ENCODE results near the gene TREML2. TPM values are rescaled to one million over a fixed set of nuclear protein-coding genes. Genes with fewer than 3 reads are reported as not detected.

Gene TREML2
- polyA plus RNA-seq, 1 of the 3 experiments (the other 2 are of a cell fraction), result not detected

DNA sequence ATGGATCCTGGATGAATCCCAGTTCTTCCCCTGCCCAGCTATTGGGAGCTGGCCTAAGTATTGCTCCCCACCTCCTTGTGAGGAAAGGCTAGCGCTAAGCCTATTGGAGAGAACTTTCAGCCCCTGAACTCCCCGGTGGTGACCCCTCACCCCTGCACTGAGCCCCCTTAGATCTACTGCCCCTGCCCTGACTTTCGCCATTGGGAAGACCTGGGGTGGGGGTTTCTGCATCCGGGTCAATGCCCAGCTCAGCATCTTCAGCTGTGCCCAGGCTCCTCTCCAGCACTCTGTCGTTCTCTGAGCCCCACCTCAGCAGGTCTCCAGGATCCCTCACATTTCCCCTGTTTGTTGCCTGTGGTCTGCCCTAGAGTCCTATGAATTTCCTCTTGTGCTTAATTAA is 36.2 kb upstream of the TREML2 start (continued):
- no peak for TF ChIP-seq MEF2A (IDR thresholded peaks at IDR 0.05; ENCODE audit: borderline replicate concordance, low read depth)
- no peak for TF ChIP-seq TCF12 (IDR thresholded peaks at IDR 0.05)
- TF ChIP-seq SIN3A (IDR thresholded peaks at IDR 0.05; ENCODE audit: borderline replicate concordance, low read depth, low read length), result no peak
- TF ChIP-seq GATA2 (CRISPR knock-in tag; IDR thresholded peaks at IDR 0.05), result no peak

DNA sequence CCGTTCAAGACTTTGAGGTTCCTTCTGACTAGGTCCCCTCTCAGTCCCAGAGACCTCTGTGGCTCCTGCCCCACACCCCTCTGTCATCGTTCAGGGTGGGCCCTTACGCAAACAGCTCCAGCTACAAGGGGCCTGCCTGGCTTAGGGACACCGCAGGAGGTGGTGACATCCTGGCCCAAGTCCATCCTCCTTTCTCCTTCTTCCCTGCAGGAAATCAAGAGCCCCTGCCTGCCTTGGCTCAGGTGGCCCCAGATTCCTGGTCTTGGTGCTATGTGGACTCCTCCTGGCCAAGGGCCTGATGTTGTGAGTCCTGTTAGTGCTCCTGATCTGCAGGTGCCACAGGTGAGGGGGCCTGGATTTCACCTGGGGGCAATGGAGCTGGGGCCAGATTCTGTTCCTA is 35.3 kb upstream of the TREML2 start:
- Histone ChIP-seq H3K9ac (no peak overlapping the region), H3K9me2 (no peaks in the 10 kb centered on the region), H3K27ac (ENCODE audit: low read depth in 2 of 2, low read length in 1 of 2) (no peak overlapping the region), H3K4me3 (ENCODE audit: low read depth in 2 of 2, low read length in 1 of 2) (no peak overlapping the region), H2AFZ (ENCODE audit: low read depth) (no peak overlapping the region), H3K36me3 (replicated peaks in 1 of 2; ENCODE audit: control insufficient read depth in 1 of 2, insufficient read depth in 2 of 2, low read length in 1 of 2) (no peaks in the 10 kb centered on the region), H4K20me1 (ENCODE audit: insufficient read depth) (no peaks in the 10 kb centered on the region), H3K4me2 (no peak overlapping the region), H3F3A (replicated peaks; ENCODE audit: insufficient read depth) (no peaks in the 10 kb centered on the region), H3K9me3 (no peaks in the 10 kb centered on the region; the same call in 1 of the 2 replicates), H3K79me2 (ENCODE audit: insufficient read depth) (no peaks in the 10 kb centered on the region), H3K27me3 (ENCODE audit: insufficient read depth) (peaks cover 10% of the 10 kb centered on the region; the same call in 1 of the 2 replicates), H3K4me1 (ENCODE audit: control insufficient read depth in 1 of 2, insufficient read depth in 2 of 2, low read depth in 1 of 2, low read length in 1 of 2) (no peaks in the 10 kb centered on the region; a peak in 1 of 4 replicates)
- CTCF ChIA-PET, result interaction anchor here (1.4 kb wide), 1 partner anchor 42 kb away, joined by 5 read pairs; no protein-coding TSS in a partner anchor
- POLR2A ChIA-PET, result no interaction called here
- no peak for DNase-seq
- WGBS (ENCODE audit: low lambda C conversion rate), result 54% methylated on average over 4 of the region's 4 CpGs
- TF ChIP-seq GATA2 (CRISPR knock-in tag; IDR thresholded peaks at IDR 0.05) (no peak), POLR2AphosphoS5 (IDR thresholded peaks at IDR 0.05; ENCODE audit: low read depth, low read length) (no peak), CHD2 (IDR thresholded peaks at IDR 0.05; ENCODE audit: low read length, partially characterized antibody) (no peak), SIN3A (IDR thresholded peaks at IDR 0.05; ENCODE audit: borderline replicate concordance, low read depth, low read length) (no peak), TEAD4 (IDR thresholded peaks at IDR 0.05; ENCODE audit: borderline replicate concordance, insufficient read depth) (no peak), EP300 (IDR thresholded peaks at IDR 0.05; ENCODE audit: borderline replicate concordance in 1 of 2, low read depth in 1 of 2, low read length in 1 of 2) (no peak), FOSL2 (IDR thresholded peaks at IDR 0.05; ENCODE audit: borderline replicate concordance, low read depth) (no peak), FOXM1 (IDR thresholded peaks at IDR 0.05; ENCODE audit: low read depth) (no peak), FOXJ3 (CRISPR knock-in tag; IDR thresholded peaks at IDR 0.05) (no peak), EZH2phosphoT487 (IDR thresholded peaks at IDR 0.05; ENCODE audit: borderline replicate concordance, low read depth) (no peak), MEF2A (IDR thresholded peaks at IDR 0.05; ENCODE audit: borderline replicate concordance, low read depth) (no peak), SMC3 (IDR thresholded peaks at IDR 0.05; ENCODE audit: low read depth, low read length) (no peak)
- TF ChIP-seq, protein P1, sequence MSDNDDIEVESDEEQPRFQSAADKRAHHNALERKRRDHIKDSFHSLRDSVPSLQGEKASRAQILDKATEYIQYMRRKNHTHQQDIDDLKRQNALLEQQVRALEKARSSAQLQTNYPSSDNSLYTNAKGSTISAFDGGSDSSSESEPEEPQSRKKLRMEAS (IDR thresholded peaks at IDR 0.05; ENCODE audit: low read depth), result no peak
- TF ChIP-seq, protein P2, sequence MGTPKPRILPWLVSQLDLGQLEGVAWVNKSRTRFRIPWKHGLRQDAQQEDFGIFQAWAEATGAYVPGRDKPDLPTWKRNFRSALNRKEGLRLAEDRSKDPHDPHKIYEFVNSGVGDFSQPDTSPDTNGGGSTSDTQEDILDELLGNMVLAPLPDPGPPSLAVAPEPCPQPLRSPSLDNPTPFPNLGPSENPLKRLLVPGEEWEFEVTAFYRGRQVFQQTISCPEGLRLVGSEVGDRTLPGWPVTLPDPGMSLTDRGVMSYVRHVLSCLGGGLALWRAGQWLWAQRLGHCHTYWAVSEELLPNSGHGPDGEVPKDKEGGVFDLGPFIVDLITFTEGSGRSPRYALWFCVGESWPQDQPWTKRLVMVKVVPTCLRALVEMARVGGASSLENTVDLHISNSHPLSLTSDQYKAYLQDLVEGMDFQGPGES (IDR thresholded peaks at IDR 0.05; ENCODE audit: low read depth, low read length), result no peak
- TF ChIP-seq, protein P3, sequence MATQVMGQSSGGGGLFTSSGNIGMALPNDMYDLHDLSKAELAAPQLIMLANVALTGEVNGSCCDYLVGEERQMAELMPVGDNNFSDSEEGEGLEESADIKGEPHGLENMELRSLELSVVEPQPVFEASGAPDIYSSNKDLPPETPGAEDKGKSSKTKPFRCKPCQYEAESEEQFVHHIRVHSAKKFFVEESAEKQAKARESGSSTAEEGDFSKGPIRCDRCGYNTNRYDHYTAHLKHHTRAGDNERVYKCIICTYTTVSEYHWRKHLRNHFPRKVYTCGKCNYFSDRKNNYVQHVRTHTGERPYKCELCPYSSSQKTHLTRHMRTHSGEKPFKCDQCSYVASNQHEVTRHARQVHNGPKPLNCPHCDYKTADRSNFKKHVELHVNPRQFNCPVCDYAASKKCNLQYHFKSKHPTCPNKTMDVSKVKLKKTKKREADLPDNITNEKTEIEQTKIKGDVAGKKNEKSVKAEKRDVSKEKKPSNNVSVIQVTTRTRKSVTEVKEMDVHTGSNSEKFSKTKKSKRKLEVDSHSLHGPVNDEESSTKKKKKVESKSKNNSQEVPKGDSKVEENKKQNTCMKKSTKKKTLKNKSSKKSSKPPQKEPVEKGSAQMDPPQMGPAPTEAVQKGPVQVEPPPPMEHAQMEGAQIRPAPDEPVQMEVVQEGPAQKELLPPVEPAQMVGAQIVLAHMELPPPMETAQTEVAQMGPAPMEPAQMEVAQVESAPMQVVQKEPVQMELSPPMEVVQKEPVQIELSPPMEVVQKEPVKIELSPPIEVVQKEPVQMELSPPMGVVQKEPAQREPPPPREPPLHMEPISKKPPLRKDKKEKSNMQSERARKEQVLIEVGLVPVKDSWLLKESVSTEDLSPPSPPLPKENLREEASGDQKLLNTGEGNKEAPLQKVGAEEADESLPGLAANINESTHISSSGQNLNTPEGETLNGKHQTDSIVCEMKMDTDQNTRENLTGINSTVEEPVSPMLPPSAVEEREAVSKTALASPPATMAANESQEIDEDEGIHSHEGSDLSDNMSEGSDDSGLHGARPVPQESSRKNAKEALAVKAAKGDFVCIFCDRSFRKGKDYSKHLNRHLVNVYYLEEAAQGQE (IDR thresholded peaks at IDR 0.05; ENCODE audit: low read depth, low read length), result no peak
- TF ChIP-seq, protein P4, sequence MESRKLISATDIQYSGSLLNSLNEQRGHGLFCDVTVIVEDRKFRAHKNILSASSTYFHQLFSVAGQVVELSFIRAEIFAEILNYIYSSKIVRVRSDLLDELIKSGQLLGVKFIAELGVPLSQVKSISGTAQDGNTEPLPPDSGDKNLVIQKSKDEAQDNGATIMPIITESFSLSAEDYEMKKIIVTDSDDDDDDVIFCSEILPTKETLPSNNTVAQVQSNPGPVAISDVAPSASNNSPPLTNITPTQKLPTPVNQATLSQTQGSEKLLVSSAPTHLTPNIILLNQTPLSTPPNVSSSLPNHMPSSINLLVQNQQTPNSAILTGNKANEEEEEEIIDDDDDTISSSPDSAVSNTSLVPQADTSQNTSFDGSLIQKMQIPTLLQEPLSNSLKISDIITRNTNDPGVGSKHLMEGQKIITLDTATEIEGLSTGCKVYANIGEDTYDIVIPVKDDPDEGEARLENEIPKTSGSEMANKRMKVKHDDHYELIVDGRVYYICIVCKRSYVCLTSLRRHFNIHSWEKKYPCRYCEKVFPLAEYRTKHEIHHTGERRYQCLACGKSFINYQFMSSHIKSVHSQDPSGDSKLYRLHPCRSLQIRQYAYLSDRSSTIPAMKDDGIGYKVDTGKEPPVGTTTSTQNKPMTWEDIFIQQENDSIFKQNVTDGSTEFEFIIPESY (IDR thresholded peaks at IDR 0.05; ENCODE audit: borderline replicate concordance, low read depth), result no peak
- TF ChIP-seq, protein P5, sequence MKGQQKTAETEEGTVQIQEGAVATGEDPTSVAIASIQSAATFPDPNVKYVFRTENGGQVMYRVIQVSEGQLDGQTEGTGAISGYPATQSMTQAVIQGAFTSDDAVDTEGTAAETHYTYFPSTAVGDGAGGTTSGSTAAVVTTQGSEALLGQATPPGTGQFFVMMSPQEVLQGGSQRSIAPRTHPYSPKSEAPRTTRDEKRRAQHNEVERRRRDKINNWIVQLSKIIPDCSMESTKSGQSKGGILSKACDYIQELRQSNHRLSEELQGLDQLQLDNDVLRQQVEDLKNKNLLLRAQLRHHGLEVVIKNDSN (IDR thresholded peaks at IDR 0.05; ENCODE audit: borderline replicate concordance, low read depth), result no peak
